Measurements from ENCODE around the gene HOXA7. TPM values are rescaled to one million over a fixed set of nuclear protein-coding genes. Genes with fewer than 3 reads are reported as not detected.

Gene HOXA7
- total RNA-seq, 2 donors from 2014 or later = 0.26 to 0.66 TPM

DNA sequence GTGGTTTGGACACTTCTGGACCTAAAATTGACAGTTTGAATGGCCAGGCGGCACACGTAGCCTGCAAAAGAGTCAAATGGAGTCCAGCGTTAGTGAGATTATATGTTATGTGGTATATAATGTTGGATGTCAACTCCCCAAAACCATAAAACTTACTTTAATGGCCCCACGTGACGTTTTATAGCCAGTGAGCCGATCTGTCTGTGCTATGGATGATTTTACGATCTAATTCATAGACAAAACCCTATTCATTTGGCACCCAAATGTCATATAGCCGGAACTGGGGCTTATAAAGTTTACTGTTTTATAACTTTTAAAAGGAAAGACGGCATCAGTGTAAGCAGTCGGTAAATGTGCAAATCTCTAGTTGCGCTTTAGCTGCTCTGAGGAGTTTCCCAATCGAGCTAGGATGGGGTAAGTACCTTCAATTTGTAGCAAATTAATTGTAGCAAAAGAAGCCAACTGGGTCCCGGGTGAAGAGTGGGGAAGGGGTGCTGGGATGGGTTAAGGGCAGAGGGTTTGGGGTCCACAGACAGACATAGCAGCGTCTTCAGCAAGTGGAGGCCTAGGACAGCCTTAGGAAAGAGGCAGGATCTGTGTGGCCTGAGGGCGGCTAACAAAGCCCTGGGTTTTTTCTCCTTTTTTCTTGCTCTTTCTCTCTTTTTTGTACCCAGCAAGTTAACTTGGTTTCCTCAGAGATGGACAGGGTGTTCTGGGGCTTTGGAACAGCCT, 16.2 kb downstream of the HOXA7 start:
- Histone ChIP-seq H3K36me3 (replicated peaks in 1 of 2; ENCODE audit: insufficient read depth in 1 of 2, low read depth in 2 of 2) (no peaks in the 10 kb centered on the region), H3K27me3 (peaks cover 0 to 67% of the 10 kb centered on the region in 2 donors), H3K27ac (no peak overlapping the region), H3K4me1 (peaks cover 28% of the 10 kb centered on the region), H3K4me3 (no peak overlapping the region), H3K9me3 (no peaks in the 10 kb centered on the region)
- no peak for DNase-seq
- TF ChIP-seq, protein P1, sequence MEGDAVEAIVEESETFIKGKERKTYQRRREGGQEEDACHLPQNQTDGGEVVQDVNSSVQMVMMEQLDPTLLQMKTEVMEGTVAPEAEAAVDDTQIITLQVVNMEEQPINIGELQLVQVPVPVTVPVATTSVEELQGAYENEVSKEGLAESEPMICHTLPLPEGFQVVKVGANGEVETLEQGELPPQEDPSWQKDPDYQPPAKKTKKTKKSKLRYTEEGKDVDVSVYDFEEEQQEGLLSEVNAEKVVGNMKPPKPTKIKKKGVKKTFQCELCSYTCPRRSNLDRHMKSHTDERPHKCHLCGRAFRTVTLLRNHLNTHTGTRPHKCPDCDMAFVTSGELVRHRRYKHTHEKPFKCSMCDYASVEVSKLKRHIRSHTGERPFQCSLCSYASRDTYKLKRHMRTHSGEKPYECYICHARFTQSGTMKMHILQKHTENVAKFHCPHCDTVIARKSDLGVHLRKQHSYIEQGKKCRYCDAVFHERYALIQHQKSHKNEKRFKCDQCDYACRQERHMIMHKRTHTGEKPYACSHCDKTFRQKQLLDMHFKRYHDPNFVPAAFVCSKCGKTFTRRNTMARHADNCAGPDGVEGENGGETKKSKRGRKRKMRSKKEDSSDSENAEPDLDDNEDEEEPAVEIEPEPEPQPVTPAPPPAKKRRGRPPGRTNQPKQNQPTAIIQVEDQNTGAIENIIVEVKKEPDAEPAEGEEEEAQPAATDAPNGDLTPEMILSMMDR (IDR thresholded peaks at IDR 0.05) = no peak
- no peak for TF ChIP-seq POLR2A (IDR thresholded peaks at IDR 0.05)
- intact Hi-C loops (cut with DNase I) = no loop called here
- WGBS, 2 donors = 25 to 36% methylated on average over 15 of the region's 15 CpGs
- ATAC-seq = no peak

DNA sequence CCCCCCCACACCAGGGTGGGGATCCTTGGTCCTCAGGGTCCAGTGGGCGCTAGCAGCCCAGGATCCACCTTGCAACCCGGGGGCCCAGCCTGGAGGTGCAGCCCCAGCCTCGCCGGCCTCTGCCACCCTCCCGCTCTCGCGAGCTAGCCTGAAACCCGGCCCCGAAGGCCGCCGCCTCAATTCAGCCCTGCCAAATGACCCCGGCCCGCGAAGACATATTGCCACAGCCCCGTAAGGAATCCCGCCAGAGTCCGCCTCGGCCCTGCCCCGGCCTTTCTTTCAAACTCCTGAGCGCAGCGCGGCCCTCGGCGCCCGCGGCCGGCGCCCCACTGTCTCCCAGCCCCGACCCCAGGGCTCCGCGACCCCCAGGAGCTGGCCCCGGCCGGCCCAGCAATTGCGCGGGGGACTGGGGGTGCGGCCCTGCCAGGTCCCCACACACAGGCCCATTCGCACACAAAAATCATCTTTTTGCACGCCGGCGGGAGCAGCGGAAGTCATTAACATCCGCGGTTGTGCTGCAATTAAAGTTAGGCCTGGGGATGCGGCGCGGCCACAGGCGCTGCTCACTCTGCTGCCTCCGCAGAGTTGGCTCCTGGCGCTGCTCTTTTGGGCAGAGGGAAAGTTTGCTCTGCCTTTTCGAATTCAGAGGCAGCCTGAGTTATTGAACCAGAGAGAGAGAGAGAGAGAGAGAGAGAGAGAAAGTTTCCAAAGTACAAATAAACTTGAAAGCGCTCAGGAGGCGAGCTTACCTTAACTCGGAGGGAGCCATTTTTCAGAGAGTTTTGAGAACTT, 16.9 kb downstream of the HOXA7 start:
- Histone ChIP-seq H3K4me3 (no peak overlapping the region), H3K4me1 (peaks cover 28% of the 10 kb centered on the region), H3K36me3 (replicated peaks in 1 of 2; ENCODE audit: insufficient read depth in 1 of 2, low read depth in 2 of 2) (no peaks in the 10 kb centered on the region), H3K9me3 (no peaks in the 10 kb centered on the region), H3K27me3 (peaks cover 0 to 59% of the 10 kb centered on the region in 2 donors), H3K27ac (peak overlapping the region in 2 of 4 donors; percentile 13 to 36)
- intact Hi-C loops (cut with DNase I) = no loop called here
- 22 to 26% methylated on average over 12 to 51 of the region's 53 CpGs for WGBS, 2 donors
- ATAC-seq = no peak
- no peak for DNase-seq
- TF ChIP-seq, protein P1 (IDR thresholded peaks at IDR 0.05) = no peak

DNA sequence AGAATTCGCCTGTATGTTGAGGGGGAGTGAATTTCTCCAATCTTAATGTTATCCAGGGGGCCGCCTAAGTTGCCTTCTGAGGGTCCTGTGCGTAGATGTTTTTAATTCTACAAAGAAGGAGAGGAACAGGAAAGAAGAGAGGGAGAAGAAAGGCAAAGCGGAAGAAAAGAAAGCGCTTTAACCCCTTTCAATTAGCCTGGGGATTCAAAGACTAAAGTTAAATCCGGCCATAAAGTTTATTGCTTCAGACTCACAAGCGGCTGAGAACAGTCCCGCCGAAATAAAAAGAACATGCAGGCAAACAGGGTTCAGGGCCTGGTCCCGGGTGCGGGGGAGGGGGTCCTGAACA, 17.5 kb downstream of the HOXA7 start:
- TF ChIP-seq, protein P1 (IDR thresholded peaks at IDR 0.05) = no peak
- no peak for TF ChIP-seq POLR2A (IDR thresholded peaks at IDR 0.05)
- DNase-seq (no peak), ATAC-seq (no peak)
- intact Hi-C loops (cut with DNase I) = no loop called here
- H3K27me3 ChIP-seq = peaks cover 0 to 53% of the 10 kb centered on the region in 2 donors
- WGBS, 2 donors = 25 to 27% methylated on average over 11 of the region's 11 CpGs
- H3K9me3 ChIP-seq = no peaks in the 10 kb centered on the region
- peak overlapping the region in 2 of 4 donors; percentile 13 to 36 for H3K27ac ChIP-seq
- H3K4me3 ChIP-seq = no peak overlapping the region
- H3K36me3 ChIP-seq (replicated peaks in 1 of 2; ENCODE audit: insufficient read depth in 1 of 2, low read depth in 2 of 2) = no peaks in the 10 kb centered on the region
- H3K4me1 ChIP-seq = peaks cover 26% of the 10 kb centered on the region

DNA sequence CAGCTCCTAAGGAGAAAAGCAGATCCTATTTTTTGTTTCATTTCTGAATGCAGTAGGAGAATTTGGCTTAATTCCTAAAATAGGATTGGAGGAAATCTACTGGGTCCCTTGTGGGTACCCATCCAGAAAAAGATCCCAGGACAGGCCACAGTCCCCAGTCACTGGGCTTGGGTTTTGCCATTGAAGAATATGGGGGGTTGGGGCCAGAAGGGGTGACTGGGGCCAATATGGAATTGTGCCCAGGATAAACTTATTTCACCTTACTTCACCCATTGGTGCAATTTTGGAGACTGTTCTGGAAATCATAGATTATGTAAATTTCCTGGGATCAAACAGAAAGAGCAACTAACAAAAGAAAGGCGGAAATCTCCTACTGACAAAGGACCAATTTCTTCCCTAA, 18.0 kb downstream of the HOXA7 start:
- 47 to 64% methylated on average over 1 of the region's 1 CpG for WGBS, 2 donors
- TF ChIP-seq POLR2A (IDR thresholded peaks at IDR 0.05) = no peak
- TF ChIP-seq, protein P1 (IDR thresholded peaks at IDR 0.05) = no peak
- ATAC-seq (no peak), DNase-seq (no peak)
- Histone ChIP-seq H3K27me3 (peaks cover 0 to 48% of the 10 kb centered on the region in 2 donors), H3K27ac (no peak overlapping the region), H3K36me3 (replicated peaks in 1 of 2; ENCODE audit: insufficient read depth in 1 of 2, low read depth in 2 of 2) (no peaks in the 10 kb centered on the region), H3K9me3 (no peaks in the 10 kb centered on the region), H3K4me1 (peaks cover 22% of the 10 kb centered on the region), H3K4me3 (no peak overlapping the region)
- intact Hi-C loops (cut with DNase I) = no loop called here
